Kidney epithelial cell (primary cell): ENCODE results near the gene ZDHHC14. TPM values are rescaled to one million over a fixed set of nuclear protein-coding genes. Genes with fewer than 3 reads are reported as not detected.
A peak's percentile ranks its signal among the peaks of the same experiment; 100 is the strongest.

Experiments
- DNase-seq: peaks from one replicate; pipeline ENCODE4 v3.0.0-alpha.2; 2010; ENCODE audit warnings: low read depth
- H3K27me3 ChIP-seq: 2 replicates; pipeline ENCODE4 v1.6.0; 2011; ENCODE audit warnings: low read length; ENCODE audit not compliant: control insufficient read depth, insufficient read depth
- H3K36me3 ChIP-seq: 2 replicates; pipeline ENCODE4 v1.5.1; 2011; ENCODE audit warnings: low read length; ENCODE audit not compliant: control insufficient read depth, insufficient read depth
- H3K4me3 ChIP-seq: 2 replicates; pipeline ENCODE4 v1.5.1; 2011; ENCODE audit warnings: low read depth, mild to moderate bottlenecking, control low read depth, low read length
- total RNA-seq: library from RNA; depleted of rRNA; stranded (reverse); fragments of >200 nt; gene quantifications from 2 replicates; pipeline ENCODE4 v1.2.3, GENCODE V29; 2015
- TF ChIP-seq, protein P1 (sequence below): IDR thresholded peaks from 2 replicates; pipeline ENCODE4 v1.5.1; 2011; ENCODE audit warnings: mild to moderate bottlenecking, moderate library complexity, low read length, control low read depth, inconsistent platforms; ENCODE audit not compliant: insufficient read depth, poor library complexity, severe bottlenecking

The ZDHHC14 gene
- total RNA-seq, 1 donor from 2014 or later = 9.7 TPM

DNA sequence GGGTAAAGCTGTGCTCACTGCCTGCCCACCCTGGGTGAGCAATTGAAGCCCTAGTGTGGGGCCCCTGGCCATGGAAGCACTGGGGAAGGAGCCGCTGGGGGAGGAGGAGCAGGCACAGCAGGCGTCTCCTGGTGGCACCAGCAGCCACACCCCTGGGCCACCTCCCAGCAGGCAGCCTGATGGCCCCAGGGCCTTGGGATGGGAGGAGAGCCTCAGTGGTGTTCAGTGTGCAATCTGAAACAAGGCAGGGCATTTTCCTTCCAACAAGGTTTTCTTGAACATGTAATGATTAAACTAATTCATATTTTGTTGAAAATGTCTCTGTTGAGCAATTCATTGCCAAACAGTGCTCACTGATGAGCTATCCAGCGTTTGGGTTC is 151.0 kb downstream of the ZDHHC14 start:
- Histone ChIP-seq H3K36me3 (no peaks in the 10 kb centered on the region), H3K4me3 (no peak overlapping the region), H3K27me3 (no peaks in the 10 kb centered on the region)
- no peak for DNase-seq
- TF ChIP-seq, protein P1, sequence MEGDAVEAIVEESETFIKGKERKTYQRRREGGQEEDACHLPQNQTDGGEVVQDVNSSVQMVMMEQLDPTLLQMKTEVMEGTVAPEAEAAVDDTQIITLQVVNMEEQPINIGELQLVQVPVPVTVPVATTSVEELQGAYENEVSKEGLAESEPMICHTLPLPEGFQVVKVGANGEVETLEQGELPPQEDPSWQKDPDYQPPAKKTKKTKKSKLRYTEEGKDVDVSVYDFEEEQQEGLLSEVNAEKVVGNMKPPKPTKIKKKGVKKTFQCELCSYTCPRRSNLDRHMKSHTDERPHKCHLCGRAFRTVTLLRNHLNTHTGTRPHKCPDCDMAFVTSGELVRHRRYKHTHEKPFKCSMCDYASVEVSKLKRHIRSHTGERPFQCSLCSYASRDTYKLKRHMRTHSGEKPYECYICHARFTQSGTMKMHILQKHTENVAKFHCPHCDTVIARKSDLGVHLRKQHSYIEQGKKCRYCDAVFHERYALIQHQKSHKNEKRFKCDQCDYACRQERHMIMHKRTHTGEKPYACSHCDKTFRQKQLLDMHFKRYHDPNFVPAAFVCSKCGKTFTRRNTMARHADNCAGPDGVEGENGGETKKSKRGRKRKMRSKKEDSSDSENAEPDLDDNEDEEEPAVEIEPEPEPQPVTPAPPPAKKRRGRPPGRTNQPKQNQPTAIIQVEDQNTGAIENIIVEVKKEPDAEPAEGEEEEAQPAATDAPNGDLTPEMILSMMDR = no peak

DNA sequence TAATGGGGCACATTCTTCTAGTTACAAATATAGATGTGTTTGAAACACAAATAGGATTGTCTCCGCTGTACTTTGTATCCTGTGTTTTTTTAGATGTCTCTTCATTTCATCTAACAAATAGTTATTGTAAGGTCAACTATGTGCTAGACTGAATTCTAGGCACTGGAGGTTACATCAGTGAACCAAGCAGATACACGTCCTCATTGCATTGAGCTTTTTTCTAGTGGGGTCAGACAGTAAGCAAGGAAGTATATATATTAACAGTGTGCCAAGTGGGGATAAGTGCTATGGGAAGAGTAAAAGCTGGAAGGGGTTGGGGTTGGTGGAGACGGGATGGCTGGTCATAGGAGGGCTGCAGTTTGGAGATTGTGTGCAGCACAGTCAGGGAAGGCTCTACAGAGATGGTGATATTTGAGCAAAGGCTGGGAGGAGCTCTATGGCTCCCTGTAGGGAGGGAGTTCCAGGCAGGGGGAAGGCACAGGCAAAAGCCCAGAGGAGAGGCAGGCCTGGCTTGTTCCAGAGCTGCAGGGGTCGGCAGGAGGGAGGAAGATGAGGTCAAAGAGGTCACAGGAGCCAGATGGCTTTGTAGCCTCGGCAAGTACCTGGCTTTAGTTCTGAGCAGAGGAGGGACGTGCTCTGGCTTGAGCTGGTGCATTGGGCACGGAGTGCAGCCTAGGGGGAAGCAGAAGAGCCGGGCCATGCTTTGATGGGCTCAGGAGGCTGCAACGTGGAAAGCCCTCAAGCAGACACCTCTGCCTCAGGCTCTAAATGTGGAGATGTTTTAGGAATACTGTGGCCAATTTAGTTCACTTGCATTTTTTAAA is 152.3 kb downstream of the ZDHHC14 start:
- no peaks in the 10 kb centered on the region for H3K36me3 ChIP-seq
- DNase-seq = no peak
- TF ChIP-seq, protein P1 = no peak
- H3K4me3 ChIP-seq = no peak overlapping the region
- no peaks in the 10 kb centered on the region for H3K27me3 ChIP-seq

DNA sequence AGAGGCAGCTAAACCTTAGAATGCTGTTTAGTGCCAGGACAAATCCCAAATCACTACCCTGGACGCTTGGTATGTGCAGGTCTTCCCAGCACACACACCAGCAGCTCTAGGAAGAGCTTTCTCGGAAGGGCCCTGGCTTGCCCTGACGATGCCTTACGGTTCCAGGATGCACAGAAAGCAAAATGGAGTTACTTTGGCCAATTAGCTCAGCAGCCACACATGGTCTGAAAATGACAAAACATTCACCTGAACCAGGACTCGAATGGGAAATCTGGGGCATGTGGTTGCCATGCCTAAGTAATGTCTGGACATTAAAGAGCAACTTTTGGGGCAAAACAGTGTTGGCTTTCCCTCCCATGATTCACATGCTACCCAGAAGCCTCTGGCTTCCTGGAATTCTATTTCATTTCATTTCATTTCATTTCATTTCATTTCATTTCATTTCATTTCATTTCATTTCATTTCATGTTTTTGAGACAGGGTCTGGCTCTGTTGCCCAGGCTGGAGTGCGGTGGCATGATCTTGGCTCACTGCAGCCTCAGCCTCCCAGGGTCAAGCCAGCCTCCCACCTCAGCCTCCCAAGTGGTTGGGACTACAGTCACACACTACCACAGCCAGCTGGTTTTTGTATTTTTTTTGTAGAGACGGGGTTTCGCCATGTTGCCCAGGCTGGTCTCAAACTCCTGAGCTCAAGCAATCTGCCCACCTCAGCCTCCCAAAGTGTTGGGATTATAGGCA is 153.3 kb downstream of the ZDHHC14 start:
- Histone ChIP-seq H3K36me3 (no peaks in the 10 kb centered on the region), H3K27me3 (no peaks in the 10 kb centered on the region), H3K4me3 (no peak overlapping the region)
- DNase-seq = no peak
- TF ChIP-seq, protein P1 = no peak

DNA sequence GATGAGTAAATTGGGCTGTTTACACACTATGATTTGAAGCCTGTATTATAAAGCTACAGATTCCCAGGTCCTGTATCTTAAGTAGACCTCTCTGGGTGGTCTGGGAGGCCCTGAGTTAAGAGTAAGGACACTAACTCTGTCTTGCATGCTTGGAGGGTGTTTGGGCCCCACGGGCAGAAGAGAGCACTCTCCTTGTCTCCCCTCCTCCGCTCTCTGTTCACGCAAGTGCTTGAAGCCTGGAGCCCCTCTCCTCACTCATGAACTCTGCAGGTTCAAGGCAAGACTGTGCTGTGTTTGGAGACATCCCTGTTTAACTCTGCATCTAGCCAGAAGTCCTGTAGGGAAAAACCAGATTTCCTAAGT is 154.0 kb downstream of the ZDHHC14 start:
- Histone ChIP-seq H3K36me3 (no peaks in the 10 kb centered on the region), H3K27me3 (no peaks in the 10 kb centered on the region), H3K4me3 (no peak overlapping the region)
- no peak for DNase-seq
- TF ChIP-seq, protein P1 = no peak

DNA sequence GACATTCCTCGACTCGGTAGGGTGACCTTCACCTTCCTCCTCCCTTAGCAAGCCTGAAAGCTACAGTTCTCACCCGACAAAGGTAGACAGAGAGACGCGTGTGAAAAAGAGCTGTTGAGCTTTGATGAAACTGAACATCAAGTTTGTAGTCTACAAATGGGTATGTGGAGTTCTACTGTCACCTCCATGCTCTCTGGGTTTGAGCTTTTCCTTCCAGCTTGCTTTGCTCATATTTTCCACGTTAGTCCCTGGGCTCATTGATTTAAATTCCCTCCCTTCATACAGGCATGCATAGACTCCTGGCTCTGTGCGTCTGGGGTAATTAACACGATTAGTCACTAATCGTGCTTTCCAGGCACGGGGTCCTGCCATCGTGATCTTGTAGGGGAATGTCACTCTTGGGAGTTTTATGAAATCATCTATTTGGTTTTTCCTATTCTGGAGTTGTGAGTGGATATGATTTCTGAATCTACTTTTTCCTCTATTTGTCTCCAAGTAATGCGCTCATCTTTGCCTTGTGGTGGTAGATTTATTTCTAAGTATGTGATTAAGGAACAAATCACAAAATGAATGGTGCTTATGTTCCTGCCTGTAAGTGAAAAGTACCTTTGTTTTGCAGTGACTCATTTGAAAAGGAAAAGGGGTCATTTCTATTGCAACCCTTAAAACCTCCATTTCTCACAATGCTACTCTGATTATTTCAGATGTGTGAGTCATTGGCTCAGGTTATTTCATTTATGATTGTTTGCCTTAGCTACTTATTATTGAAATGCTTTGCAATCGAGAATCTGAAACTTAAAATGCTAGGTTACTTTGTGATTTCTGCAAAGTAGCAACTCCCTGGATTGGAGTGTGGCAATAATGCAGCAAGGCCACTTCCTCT is 154.6 kb downstream of the ZDHHC14 start:
- peak; percentile 75 for DNase-seq
- Histone ChIP-seq H3K4me3 (no peak overlapping the region), H3K36me3 (no peaks in the 10 kb centered on the region), H3K27me3 (no peaks in the 10 kb centered on the region)
- TF ChIP-seq, protein P1 = no peak
